Stomach (tissue), 4 donors: Measurements from ENCODE around the gene AKAP6.

Experiments used
- EP300 ChIP-seq: sonication (generic); formaldehyde crosslinking; IDR thresholded peaks from one replicate; pipeline ENCODE4 v1.6.1; 2017; ENCODE audit warnings: antibody characterized with exemption
- POLR2A ChIP-seq, 4 donors: fragments of 450-650 bp; IDR thresholded peaks; one replicate each; pipeline ENCODE4 v1.6.1; 2016; ENCODE audit warnings: antibody characterized with exemption in 4 of 4, control low read depth in 2 of 4, mild to moderate bottlenecking in 1 of 4, moderate library complexity in 1 of 4
- POLR2AphosphoS5 ChIP-seq, 3 donors: sonication (generic); formaldehyde crosslinking; IDR thresholded peaks; one replicate each; pipeline ENCODE4 v1.6.1; 2016; ENCODE audit warnings: antibody characterized with exemption in 3 of 3
- TF ChIP-seq, protein P1 (sequence below), 7 experiments: fragments of 450-650 bp in 4 of 7; fragments of 200-600 bp in 3 of 7; sonication (generic) in 3 of 7; IDR thresholded peaks; one replicate each; pipeline ENCODE4 v1.5.1; 2016 to 2019; ENCODE audit warnings: antibody characterized with exemption in 7 of 7, control low read depth in 2 of 7, mild to moderate bottlenecking in 1 of 7

DNA sequence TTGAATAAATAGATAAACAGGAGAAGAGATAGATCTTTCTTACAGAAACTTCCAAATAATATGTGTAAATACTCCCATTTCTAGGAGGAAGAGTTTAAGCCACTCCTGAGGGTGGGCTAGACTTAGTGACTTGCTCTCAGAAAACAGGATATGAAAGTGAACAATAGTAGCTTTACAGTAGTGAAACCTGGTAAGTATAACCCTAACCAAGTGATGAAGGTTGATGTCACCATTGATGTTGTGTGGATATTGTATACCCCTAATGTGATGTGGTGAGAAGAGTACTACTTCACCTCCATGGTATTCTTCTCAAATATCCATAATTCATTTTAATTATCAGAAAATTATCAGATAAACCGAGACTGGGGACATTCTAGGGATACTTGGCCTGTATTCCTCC is 20.9 kb downstream of the AKAP6 start:
- TF ChIP-seq, protein P1, sequence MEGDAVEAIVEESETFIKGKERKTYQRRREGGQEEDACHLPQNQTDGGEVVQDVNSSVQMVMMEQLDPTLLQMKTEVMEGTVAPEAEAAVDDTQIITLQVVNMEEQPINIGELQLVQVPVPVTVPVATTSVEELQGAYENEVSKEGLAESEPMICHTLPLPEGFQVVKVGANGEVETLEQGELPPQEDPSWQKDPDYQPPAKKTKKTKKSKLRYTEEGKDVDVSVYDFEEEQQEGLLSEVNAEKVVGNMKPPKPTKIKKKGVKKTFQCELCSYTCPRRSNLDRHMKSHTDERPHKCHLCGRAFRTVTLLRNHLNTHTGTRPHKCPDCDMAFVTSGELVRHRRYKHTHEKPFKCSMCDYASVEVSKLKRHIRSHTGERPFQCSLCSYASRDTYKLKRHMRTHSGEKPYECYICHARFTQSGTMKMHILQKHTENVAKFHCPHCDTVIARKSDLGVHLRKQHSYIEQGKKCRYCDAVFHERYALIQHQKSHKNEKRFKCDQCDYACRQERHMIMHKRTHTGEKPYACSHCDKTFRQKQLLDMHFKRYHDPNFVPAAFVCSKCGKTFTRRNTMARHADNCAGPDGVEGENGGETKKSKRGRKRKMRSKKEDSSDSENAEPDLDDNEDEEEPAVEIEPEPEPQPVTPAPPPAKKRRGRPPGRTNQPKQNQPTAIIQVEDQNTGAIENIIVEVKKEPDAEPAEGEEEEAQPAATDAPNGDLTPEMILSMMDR (IDR thresholded peaks at IDR 0.05), result no peak
- TF ChIP-seq POLR2A (IDR thresholded peaks at IDR 0.05), result no peak
- no peak for TF ChIP-seq EP300
- no peak for TF ChIP-seq POLR2AphosphoS5 (IDR thresholded peaks at IDR 0.05)
